Tibial nerve (tissue), 4 donors: ENCODE measurements around the gene MIA2.

Experiments used
- CTCF ChIP-seq, 5 experiments: fragments of 200-600 bp in 3 of 5; fragments of 450-650 bp in 2 of 5; sonication (generic) in 3 of 5; IDR thresholded peaks; one replicate each; pipeline ENCODE4 v1.5.1; 2016 to 2019; ENCODE audit warnings: antibody characterized with exemption in 5 of 5, mild to moderate bottlenecking in 3 of 5, moderate library complexity in 2 of 5
- EP300 ChIP-seq, 2 donors: sonication (generic); formaldehyde crosslinking; IDR thresholded peaks; one replicate each; pipeline ENCODE4 v1.6.1; 2017; ENCODE audit warnings: antibody characterized with exemption in 2 of 2, mild to moderate bottlenecking in 1 of 2

GRCh38 chr14:39372656-39373055 is 138.9 kb downstream of the MIA2 start:
- TF ChIP-seq CTCF (IDR thresholded peaks at IDR 0.05) (no peak), EP300 (IDR thresholded peaks at IDR 0.05) (no peak)
